ENCODE results near the gene DCP1B. TPM values are rescaled to one million over a fixed set of nuclear protein-coding genes. Genes with fewer than 3 reads are reported as not detected.

The DCP1B gene
- total and polyA plus RNA-seq, 2 donors (not counting 3 experiments of a cell fraction or from before 2014, with no cell fraction given): 11.2 to 19.8 TPM

DNA sequence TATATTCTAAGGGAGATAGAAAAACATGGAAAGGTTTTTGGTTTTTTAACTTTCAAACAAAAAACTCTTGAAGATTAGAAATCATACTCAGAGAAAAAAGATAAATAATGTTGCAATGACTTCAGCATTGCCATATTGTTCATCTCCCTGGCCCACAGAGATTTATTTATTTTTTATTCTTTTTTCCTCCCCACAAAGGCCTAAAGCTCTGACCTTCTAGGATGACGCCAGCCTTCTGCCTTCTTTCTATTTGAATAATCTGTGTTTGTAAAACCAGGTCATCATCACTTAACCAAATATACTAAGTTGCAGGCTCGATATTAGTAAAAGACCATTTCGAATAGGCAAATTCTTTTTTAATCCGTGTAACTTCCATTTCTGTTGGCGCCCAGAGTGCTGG, 4.4 kb upstream of the DCP1B start:
- Histone ChIP-seq H3K9ac (replicated peaks; ENCODE audit: extremely low read depth, insufficient read depth, low read length) (no peak overlapping the region), H3K36me3 (ENCODE audit: control insufficient read depth in 2 of 2, extremely low read depth in 1 of 2, insufficient read depth in 2 of 2, low read length in 2 of 2) (no peaks in the 10 kb centered on the region), H3K4me1 (ENCODE audit: control insufficient read depth, extremely low read depth, insufficient read depth, low read length) (peaks cover 6% of the 10 kb centered on the region), H2AFZ (ENCODE audit: low read depth, low read length) (no peak overlapping the region), H3K27ac (ENCODE audit: insufficient read depth, low read depth, low read length) (no peak overlapping the region), H3K9me1 (replicated peaks; ENCODE audit: control insufficient read depth, extremely low read depth, insufficient read depth, low read length) (no peaks in the 10 kb centered on the region), H3K9me3 (replicated peaks; ENCODE audit: control insufficient read depth, insufficient read depth, low read length) (no peaks in the 10 kb centered on the region), H3K79me2 (ENCODE audit: control insufficient read depth, insufficient read depth, low read length) (peaks cover 1% of the 10 kb centered on the region), H3K27me3 (ENCODE audit: control insufficient read depth in 2 of 2, insufficient read depth in 2 of 2, low read length in 2 of 2) (peaks cover 5 to 16% of the 10 kb centered on the region in 2 experiments), H3K4me2 (ENCODE audit: insufficient read depth, low read length) (no peak overlapping the region), H3K4me3 (replicated peaks in 1 of 3; ENCODE audit: insufficient read depth in 1 of 3, low read depth in 1 of 3, low read length in 3 of 3) (no peak overlapping the region), H4K20me1 (replicated peaks; ENCODE audit: control insufficient read depth, extremely low read depth, insufficient read depth, low read length) (no peaks in the 10 kb centered on the region)
- BruUV-seq (replicated peaks): no TSS peak
- CTCF ChIA-PET: interaction anchor here (2.0 kb wide), 1 partner anchor 68 kb away, joined by 5 read pairs; no protein-coding TSS in a partner anchor
- dilution Hi-C loops (cut with MboI; ENCODE audit: extremely low pct_ligation_motif_present, low sequenced_read_pairs) (no loop called here), intact Hi-C loops (cut with micrococcal nuclease) (no loop called here)
- no peak for TF ChIP-seq POLR2A (IDR thresholded peaks at IDR 0.05; ENCODE audit: low read depth, low read length)
- no peak for TF ChIP-seq GATA2 (IDR thresholded peaks at IDR 0.05; ENCODE audit: insufficient read depth, insufficient read length, low read depth, low read length)
- no peak for TF ChIP-seq FOS (IDR thresholded peaks at IDR 0.05; ENCODE audit: borderline replicate concordance, insufficient read depth, low read length)
- TF ChIP-seq, protein P1, sequence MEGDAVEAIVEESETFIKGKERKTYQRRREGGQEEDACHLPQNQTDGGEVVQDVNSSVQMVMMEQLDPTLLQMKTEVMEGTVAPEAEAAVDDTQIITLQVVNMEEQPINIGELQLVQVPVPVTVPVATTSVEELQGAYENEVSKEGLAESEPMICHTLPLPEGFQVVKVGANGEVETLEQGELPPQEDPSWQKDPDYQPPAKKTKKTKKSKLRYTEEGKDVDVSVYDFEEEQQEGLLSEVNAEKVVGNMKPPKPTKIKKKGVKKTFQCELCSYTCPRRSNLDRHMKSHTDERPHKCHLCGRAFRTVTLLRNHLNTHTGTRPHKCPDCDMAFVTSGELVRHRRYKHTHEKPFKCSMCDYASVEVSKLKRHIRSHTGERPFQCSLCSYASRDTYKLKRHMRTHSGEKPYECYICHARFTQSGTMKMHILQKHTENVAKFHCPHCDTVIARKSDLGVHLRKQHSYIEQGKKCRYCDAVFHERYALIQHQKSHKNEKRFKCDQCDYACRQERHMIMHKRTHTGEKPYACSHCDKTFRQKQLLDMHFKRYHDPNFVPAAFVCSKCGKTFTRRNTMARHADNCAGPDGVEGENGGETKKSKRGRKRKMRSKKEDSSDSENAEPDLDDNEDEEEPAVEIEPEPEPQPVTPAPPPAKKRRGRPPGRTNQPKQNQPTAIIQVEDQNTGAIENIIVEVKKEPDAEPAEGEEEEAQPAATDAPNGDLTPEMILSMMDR (IDR thresholded peaks at IDR 0.05; ENCODE audit: extremely low read depth in 1 of 2, insufficient read depth in 1 of 2, low read depth in 1 of 2, low read length in 2 of 2): no peak
- no peak for TF ChIP-seq EZH2 (IDR thresholded peaks at IDR 0.05; ENCODE audit: borderline replicate concordance, low read depth, low read length, severe bottlenecking)
- TF ChIP-seq, protein P2, sequence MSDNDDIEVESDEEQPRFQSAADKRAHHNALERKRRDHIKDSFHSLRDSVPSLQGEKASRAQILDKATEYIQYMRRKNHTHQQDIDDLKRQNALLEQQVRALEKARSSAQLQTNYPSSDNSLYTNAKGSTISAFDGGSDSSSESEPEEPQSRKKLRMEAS (IDR thresholded peaks at IDR 0.05; ENCODE audit: insufficient read depth, insufficient read length): no peak
- TF ChIP-seq JUN (IDR thresholded peaks at IDR 0.05; ENCODE audit: borderline replicate concordance, insufficient read depth, insufficient read length, low read depth): no peak
- no peak for TF ChIP-seq MYC (IDR thresholded peaks at IDR 0.05; ENCODE audit: low read depth, low read length)
- no peak for TF ChIP-seq POLR2AphosphoS5 (IDR thresholded peaks at IDR 0.05; ENCODE audit: insufficient read depth, low read depth, low read length)
- FAIRE-seq (no peak), DNase-seq (ENCODE audit: low read depth, low spot score) (no peak)
- POLR2A ChIA-PET: no interaction called here

Measured in endothelial cell of umbilical vein (primary cell).